CD4-positive, alpha-beta T cell treated with Interleukin-4 for 1 hour (primary cell): ENCODE results near the gene SAFB2.
"Not testable (repeated sequence)": the region's sequence is repeated elsewhere in the genome, so short reads cannot be mapped to it uniquely, and the experiment has no call there.

Source experiments
- DNase-seq, 2 donors: peaks; one replicate each; pipeline ENCODE4 v3.0.0-alpha.2; 2020 to 2022

SAFB2 gene

DNA sequence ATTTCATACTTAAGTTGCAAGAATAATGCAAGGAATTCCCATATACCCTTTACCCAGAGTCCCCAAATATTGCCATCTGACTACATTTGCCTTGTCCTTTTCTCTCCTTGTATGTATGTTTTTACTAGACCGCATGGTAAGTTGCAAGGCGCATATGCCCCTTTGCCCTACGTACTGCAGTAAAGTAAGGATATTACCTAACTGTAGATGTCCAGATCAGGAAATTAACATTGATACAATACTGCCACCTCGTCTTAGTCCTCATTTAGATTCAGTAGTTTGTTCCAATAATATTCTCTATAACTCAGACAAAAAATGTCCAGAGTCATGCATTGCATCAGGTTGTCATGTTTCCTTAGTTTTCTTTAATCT, 9.7 kb upstream of the SAFB2 start:
- DNase-seq: no peak

DNA sequence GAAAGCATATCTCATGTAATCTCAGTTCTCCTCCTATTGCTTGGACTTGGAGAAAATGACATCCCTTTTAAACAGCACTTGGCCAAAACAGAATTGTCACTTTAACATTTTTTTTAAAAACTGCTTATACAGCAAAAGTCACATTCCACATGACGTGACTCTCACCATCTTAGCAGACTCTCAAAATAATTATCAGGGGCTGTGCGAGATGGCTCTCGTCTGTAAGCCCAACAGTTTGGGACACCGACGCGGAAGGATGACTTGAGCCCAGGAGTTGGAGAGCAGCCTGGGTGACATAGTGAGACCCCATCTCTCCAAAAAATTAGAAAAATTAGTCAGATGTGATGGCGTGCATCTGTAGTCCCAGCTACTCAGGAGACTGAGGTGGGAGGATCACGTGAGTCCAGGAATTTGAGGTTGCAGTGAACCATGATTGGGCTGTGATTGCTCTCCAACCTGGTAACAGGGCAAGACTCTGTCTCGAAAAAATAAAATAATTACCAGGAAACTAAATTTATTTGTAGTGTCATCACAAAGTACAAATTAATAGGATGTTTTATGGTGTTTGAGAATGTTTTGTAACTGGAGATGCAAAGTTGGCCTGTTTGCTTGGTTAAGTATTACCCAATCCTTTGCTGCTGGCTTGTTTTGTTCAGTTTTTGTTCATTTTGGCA, 9.1 kb upstream of the SAFB2 start:
- DNase-seq: no peak

DNA sequence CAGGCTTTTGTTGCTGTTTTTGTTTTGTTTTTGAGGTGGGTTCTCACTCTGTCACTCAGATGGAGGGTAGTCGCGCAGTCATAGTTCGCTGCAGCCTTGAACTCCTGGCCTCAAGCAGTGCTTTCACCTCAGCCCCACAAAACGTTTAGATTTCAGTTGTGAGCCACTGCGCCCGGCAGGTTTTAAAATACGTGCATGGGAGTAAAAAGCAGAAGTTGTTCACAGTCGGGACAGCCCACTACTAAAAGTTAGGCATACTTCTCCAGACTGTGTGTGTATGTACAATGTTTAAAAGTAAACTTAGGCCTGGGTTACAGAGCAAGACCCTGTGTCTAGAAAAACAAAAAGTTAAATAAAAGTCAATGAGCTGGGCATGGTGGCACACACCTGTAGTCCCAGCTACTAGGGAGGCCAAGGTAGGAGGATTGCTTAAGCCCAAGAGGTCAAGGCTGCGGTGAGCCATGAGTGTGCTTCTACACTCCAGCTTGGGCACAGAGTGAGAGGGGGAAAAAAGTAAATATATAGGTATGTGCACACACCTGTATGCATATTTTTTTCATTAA, 6.4 kb upstream of the SAFB2 start:
- DNase-seq: peak in 1 of 2 donors; percentile 45

DNA sequence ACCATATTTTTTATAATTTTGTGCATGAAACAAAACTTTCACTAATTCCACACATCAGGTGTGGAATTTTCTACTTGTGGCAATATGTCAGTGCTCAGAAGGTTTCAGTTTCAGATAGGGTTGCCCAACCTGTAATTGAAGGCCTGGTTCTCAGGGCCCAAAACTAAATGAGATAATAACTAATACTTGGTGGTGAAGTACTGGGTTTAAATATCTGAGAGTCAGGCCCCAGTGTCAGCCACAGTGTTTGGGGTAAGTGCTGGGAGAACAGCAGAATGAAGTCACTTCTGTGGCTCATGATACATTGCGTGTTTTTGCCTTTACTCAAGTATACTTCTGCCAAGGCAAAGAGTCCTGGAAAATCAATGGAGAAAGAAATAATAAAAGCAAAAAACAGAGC, 5.9 kb upstream of the SAFB2 start:
- no peak for DNase-seq

DNA sequence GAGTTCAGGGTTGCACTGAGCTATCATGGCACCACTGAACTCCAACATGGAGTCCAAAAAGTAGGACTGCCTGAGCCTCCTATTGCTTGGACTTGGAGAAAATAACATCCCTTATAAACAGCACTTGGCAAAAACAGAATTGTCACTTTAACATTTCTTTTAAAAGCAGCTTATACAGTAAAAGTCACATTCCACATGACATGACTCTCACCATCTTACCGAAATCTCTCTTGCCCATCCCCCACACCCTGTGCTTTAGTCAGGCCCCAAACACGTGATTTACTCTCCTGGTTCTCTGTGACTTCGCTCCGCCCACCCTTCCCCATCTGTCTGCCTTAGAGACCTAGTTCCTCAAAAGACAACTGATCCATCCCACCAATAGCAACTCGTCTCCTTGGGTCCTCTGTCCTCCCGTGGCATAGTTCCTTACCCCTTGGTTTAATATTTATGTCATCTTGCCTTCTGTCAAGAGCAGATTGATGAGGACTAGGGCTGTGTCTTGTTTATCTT, 4.9 kb upstream of the SAFB2 start:
- DNase-seq: peak; percentile 37 to 79

DNA sequence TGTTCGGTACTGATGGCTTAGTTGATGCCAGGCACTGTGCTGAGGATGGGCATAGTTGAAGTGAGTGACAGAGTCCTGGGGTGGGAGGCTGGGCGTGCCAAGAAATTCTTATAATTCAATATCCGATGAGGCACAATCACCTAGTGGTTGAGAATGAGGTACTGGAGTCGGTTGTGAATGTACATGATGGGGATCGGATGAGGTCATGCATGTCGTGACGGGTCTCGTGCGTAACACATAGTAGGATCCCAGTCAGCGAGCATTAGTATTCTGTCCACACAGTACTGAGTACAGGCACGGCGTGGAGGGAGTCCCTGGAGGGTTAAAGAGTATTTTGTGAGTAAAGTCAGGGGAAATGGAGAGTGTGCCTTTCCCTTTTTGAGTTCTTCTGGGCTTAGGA, 3.1 kb upstream of the SAFB2 start:
- no peak for DNase-seq

DNA sequence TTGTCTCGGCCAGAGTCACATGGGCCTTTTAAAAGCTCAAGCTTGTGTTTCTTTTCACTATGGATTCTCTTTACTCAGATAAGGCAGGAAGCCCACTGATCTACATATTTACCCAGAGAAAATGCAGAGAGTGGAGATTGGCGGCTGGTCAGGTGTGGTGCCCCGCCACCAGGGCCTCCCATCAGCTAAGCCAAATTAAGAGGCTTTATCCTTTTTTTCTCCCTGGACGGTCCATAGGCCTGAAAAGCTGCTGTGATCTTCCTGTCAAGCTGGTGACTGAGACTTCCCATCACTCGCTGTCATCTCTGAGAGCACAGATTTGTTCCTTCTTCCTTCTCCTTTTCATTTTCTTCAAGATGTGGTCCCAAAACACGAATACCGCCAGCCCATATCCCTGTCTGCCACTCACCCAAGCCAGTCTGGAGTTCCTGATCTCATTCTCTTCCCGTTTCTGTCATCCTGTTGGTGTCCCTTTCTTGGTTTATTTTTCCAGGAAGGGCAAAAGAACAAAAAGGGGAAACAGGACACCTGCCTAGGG, 2.2 kb upstream of the SAFB2 start:
- no peak for DNase-seq

DNA sequence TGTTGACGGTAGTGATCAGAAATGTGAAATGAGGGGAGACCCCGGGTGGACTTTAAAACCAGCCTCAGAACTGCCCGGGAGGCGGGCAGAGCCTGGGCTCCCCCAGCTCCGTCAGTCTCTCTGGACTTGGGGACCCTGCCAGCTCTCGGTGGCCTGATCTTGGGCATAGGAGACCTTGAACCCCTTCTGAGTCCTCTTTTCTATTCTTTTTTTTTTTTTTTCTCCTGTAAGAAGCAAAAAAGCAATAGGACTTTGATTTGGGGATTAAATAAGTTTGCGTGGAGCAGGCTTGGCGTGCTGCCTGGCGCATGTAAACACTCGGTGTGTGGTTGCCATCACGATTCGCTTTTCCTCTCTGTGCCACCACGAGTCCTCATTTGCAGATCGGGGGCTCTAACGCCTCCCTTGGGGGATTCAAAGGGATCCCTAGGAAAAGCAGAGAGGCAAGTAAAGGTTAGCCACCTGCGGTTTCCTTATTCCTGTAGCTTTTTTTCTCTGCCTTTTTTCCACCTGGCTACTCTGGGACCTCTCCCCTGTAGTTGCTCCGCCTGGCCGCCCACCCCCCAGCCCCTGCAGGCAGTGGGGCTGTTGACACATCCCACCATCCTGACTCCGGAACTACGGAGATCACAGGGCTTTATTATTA, 1.6 kb upstream of the SAFB2 start:
- peak in 1 of 2 donors; percentile 20 for DNase-seq

DNA sequence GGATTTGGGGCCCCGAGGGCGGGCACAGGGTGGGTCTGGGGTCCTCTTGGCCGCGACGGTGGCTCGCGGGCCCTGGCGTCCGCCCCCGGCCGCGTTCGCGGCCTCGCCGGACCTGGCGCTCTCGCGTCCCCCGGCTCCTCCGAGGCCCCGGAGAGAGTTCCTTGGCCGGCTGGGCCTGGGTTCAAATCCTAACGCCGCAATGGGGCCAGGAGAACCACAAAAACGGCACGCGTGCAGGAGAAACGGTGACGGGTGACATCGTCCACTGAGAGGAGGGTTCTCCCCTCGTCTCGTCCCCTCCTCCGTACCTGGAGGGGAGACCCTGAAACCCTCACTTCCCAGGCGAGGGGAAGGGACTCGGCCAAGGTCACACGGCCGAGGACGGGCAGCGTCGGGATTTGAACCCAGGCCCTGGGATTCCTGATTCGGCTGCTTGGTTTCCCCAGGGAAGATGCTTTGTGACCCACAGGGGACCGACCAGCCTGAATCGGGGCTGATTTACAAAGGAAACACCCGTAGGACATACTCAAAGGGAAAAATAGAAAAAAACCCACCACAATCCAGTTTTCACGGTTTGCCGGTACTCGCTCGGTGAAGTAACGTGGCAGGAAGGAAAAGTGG, 931 bp upstream of the SAFB2 start:
- DNase-seq: peak in 1 of 2 donors; percentile 26

DNA sequence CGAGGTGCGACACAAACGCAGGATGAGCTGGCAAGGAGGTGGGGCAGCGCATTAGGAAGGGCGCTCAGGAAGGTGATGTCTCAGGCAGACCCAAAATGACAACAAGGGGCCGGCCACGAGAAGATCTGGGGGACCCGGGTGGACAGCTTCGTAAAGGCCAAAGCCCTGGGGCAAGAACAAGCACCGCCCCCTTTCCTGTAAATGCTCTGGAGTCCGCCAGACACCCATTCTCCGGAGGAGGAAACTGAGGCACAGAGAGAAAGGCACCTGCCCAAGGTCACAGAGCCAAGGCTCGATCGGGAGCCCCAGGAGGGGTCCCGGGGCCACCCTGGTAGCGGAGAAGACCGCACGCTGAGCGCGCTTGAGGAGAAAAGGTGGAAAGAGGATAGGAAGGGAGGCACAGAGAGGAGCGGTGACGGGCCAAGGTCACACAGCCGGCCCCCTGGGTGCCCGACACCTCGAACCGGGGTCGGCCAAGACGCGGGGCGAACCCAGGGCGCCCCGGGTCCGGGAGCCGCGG, 571 bp downstream of the SAFB2 start:
- peak in 1 of 2 donors; percentile 16 for DNase-seq

DNA sequence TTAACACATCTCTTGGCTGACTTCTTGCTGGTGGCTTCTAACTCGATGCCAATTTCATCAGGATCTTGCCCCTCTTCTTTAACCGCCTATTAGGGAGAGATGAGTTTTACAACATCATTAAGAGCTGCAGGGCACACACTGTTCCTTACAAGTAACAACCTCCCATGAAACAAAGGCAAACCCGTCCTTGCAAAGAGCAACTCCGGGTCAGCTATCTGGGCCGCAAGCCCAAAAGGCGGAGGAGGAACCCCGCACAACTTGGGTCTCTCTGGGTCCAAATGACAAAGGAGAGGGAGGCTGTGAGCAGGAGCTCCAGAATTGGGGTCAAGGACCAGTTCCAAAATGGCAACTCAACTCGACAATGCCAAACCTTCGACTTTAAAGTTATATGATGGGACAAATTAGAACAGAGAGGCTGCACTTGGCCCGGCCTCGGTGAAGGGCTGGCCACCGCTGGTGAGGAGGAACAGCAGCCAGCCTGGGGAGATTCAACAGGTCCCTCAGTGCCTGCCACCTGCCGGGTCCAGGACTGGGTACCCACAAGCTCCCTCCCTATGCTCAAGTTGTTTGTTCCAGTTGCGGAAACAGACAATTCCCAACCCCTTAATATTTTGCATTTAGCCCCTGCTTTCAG, 1.1 kb downstream of the SAFB2 start:
- DNase-seq: peak in 1 of 2 donors; percentile 34

DNA sequence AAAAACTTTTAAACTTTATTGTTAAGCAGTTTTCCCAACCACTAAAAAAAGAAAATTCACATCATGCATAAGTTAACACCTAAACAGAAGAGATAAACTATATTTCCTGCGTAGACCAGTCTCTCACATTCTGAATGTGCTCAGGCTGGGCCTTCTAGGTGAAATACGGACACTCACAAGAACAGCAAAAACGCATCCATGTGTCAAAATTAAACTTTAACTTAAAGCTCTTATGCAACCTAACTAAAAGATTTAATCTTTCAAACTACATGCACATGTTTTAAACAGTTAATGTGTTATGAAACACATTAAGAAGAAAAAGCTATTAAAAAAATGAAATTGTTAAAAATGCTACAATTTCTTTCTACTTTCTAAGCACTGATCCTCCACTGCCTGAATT, 2.6 kb downstream of the SAFB2 start:
- no peak for DNase-seq

DNA sequence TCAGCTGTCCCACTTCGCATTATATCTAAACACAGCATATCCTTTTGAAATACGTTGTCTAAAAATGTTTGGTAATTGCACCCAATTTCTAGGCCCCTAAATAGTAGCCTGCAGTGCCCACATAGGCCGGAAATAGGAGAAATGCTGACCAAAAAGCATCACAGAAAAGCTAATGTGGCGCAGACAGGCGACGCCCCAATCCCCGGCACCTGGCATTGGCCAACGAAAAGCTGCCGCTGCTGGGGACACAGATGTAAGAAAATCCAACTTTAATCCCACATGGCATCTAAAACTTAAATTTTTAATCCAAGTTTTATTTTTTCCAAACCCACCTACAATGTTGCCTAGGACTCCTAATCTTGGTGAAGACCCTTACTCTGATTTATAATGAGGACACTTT, 4.0 kb downstream of the SAFB2 start:
- DNase-seq: no peak

DNA sequence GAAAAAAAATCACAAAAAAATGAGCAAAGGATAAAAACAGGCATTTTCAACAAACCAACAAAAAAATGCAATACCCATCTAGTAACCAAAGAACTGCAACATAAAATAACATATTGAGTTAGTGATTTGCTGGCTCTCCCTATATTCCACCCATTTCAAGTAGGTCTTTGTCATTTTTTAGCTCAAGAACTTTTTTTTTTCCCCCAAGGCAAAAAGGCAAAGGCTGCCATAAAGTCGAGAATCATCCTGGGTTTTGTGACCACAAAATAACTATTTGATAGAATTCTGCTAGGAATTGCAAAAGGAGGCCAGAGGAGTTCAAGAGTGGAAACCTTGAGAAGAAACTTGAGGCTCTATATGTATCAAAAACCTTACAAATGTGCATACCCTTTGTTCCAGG, 5.5 kb downstream of the SAFB2 start:
- no peak for DNase-seq

DNA sequence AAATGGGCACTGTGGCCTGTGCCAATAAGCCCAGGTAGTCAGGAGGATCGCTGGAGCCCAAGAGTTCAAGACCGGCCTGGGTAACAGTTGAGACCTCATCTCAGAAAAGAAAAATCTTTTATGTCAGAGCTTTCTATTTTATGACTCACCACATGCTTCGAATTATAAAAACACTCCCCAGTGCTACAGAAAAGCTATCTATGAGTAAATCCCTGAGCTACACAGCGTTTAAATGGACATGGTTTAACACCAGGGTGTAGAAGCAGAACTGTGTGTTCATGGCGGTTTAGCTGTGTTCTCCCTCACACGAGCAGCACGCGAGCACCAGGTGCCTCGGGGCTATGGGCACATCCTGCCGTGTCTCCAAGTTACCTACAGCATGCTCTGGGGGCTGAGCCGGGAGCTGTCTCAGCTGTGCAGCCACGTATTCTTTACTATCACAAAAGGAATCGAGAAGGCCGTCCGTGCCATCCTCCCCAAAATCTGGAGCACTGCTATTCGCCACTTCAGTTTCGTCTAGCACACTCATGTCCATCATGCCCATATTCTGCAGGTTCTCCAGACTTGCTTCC, 6.7 kb downstream of the SAFB2 start:
- DNase-seq: no peak

DNA sequence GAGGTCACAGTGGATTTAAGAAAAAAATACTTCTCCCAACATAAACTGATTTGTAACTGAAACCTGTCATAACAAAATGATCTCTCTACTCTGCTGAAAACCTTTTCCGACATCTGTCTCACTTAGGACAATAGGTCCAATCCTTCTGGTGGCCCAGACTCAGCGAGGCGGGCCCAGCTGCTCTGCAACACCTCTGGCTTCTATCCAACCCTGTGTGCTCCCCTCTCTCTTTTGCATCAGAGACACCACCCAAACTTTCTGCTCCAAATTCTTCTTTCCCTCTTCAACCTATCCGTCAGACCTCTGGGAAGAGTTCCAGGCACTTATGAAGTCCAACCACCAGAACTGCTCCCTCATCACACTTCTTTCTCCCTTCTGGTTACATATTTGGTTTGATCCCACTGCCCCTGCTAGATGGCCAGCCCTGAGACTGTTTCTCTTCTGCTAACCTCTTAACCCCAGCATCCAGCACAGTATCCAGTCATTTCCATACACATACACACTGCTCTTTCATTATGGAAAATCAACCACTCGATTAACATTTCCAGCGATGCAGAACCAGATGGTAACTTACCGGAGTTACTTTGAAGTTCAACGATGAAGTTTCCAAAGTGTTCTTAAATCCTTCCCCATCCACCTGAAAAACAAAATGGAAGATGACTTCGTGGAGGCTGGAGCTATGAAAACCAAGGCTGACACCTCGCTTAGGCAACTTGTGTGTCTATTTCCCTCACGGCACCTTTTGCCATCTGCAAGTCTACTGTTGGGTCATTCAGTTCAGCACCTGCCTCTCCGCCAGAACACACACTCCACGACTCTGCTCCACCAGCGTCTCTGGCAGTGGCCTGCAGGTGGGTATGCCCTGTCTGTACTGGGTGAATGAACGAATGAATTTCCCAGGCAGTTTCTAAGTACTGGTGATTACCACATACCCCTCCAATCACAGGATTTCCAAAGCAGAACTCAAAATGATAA, 9.4 kb downstream of the SAFB2 start:
- no peak for DNase-seq

DNA sequence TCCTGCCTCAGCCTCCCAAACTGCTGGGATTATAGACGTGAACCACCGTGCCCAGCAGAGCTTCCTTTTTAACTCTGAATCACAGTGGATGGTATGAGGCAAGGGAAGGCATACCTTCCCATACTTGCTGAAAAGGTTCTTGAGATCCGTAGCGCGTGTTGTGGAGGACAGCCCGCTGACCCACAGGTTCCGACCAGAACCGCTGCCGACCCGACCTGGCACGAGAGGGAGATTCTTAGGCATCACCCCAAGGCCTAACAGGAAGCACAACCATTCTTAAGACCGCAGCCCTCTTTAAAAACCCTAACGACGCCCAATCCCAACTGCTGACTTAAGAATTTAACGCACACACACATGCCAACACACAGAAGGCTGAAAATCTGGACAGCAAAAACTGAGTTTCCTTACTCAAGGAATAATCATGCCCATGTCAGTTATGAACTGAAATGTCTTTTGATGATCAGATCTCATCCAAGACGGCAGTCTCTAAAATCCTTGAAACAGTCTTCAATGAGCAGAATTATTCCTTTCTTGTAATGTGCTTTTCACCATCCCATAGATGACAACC, 12.6 kb downstream of the SAFB2 start:
- DNase-seq: no peak

DNA sequence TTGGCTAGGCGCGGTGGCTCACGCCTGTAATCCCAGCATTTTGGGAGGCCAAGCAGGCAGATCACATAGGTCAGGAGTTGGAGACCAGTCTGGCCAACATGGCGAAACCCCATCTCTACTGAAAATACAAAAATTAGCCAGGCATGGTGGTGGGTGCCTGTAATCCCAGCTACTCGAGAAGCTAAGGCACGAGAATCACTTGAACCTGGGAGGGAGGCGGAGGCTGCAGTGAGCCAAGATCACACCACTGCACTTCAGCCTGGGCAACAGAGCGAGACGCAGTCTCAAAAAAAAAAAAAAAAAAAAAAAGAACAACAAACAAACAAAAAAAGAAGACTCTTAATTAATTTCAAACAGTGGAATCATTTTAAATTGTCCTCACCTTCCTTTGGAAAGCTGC, 13.8 kb downstream of the SAFB2 start:
- not testable (repeated sequence) for DNase-seq

DNA sequence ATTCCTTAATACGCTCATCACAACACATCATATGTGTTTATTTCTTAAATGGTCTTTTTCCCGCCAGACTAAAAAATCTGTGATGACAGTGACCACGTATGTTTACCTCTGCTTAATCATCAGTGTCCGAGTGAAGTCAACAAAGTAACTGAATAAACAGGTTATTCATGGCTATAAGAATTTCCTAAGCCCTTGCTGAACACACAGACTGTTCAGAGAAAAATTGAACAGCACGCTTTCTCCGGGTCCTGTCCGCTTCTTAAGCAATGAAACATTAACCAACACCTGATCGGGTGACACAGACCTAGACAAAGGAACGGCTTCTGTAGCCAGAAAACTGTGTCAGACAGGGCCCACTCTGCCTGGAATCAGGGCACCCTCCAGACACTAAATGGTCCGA, 14.3 kb downstream of the SAFB2 start:
- DNase-seq: no peak

DNA sequence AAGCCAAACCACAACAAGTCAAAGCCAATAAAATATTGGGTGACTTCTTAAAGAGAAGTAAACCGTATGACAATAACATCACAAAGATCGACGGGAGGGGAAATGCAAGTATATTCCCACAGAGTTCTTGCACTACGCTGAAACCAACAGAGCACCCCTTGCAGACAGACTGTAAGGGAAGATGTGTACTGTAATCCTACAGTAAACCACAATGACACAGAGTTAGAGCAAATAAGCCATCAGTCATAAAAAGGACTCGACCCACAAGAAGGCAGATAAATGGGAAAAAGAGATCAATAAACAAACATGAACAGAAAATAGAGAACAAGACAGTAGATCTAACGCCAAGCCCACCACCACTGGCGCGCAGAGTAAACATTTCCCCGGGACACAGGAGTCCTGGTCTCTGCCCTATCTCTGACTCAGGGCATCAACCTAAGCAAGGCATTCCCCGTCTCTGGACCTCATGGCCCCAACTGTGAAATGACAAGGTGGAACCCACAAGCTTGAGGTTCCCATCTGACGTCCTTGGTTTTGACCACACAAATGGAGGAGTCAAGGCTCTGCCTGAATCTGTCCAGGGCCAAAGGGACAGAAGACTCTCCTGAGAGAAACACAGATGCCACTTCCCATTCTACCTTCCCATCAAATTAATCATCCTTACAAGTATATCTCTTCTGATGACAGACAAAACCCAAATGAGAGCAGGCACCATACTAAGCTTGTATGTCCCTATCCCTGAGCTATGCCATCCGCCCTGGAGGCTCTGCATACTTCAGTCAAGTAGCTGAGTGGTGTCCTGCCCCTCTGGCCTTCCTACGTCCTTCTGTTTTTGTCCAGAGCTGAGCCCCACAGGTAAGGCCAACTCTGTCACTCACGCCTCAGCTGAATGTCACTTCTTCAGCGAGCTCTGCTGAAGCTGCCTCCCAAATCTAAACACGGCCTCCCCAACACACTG, 15.0 kb downstream of the SAFB2 start:
- no peak for DNase-seq
